Measurements from ENCODE around the gene LSAMP.

The LSAMP gene

GRCh38 chr3:116018646-116019045, 426.6 kb downstream of the LSAMP start:
- DNase-seq (ENCODE audit: low read depth), result no peak

DNA sequence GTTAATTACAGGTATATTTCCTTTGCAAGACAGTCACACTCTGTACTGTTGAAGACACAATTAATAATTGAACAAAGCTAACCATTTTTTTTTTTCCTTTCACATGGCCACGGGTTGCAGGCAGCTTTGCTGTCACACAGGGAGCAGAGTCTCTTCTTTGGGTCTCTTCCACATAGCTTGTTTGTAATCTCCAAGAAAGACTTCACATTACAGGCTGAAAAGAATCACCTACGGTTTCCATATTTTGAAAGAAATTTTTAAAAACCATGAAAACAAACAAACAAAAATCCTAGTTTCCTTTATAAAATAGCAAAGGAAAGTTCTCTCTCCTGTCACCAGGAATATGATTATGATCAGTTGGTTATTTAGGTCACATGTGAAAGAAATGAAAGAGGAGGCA, 429.4 kb downstream of the LSAMP start:
- no peak for DNase-seq (ENCODE audit: low read depth)

DNA sequence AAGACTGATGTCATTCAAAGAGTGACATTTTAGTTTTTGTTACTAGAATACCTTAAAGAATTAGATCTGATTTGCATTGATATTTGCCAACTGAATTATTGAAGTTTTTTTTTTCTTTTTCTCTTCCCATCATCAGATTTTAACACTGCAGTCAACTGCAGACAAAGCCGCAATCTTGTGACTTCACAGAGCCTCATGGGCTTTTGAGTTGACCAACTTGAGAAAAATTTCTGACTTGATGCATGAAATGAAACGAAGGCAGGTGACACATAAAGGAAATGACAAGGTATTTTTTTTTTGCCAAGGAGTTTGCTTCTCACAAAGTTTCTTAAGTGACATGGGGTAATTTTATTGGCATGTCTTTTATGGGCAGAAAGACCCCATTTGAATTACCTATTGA, 438.3 kb downstream of the LSAMP start:
- no peak for DNase-seq (ENCODE audit: low read depth)

GRCh38 chr3:116005404-116005803, 439.9 kb downstream of the LSAMP start:
- DNase-seq (ENCODE audit: low read depth), result no peak

DNA sequence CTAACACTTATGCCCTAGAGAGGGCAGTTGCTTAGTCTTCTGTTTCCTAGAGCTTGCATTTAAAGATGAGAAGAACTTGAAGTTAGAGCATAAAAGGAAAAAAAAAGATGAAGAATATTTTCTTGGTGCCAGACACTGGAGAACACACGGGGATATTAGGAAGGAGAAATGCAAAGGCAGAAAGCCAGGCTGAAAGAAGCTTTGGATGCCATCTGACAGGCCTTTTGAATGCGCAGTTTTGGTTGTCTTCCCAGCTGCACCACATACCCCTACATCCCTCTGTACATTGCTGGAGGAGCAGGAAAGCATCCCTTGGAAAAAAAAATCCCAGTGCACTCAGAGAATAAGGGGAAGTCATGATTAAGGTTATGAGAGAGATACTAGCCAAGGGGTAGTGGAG, 443.1 kb downstream of the LSAMP start:
- DNase-seq (ENCODE audit: low read depth), result no peak

DNA sequence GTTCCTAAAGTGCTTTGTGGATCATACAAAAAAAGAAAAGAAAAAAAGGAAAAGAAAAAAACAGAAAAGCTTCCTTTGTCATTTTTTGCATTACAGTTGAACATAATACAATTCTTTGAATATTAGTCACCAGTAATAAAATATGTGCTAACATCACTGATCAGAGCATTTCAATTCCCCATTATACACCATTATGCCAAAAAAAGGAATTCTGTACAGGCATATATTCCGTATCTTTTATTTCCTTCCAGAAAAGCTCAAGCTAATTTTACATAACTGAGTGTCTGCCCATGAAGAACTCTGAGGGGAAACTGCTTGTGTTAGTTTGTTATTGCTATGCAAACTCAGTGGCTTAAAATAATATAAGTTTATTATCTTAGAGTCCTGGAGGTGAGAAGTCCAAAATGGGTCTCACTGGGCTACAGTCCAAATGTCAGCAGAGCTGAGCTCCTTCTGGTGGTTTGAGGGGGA, 444.1 kb downstream of the LSAMP start:
- no peak for DNase-seq (ENCODE audit: low read depth)

GRCh38 chr3:116000311-116000710, 445.0 kb downstream of the LSAMP start:
- peak; percentile 77 for DNase-seq (ENCODE audit: low read depth)

GRCh38 chr3:115999613-116000012, 445.7 kb downstream of the LSAMP start:
- no peak for DNase-seq (ENCODE audit: low read depth)

DNA sequence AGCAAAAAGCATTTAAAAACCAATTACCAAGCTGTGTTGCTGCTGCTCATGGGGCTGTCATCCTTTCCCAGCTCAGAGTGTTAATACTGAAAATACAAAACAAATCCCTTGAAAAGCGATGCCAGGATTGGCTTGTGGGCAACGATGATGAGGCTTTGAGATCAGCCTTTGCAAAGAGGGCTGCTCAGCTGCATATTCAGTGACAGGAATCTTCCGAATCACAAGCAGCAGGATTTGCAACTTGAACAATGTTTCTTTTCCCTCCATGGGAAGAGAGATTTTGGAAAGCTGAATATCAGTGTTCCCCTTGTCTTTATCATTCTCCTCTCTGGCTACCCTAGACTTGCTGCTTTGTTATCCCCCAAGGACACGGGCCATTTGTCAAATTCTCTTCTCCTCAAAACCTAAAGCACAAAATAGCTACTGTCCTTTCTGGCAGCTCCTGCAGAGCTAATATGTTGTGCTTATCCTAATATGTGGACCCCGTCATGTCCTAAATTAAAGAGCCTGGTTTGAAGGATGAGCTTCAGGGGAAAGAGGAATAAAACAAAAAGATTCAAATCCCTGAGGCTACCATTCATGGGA, 446.2 kb downstream of the LSAMP start:
- no peak for DNase-seq (ENCODE audit: low read depth)

DNA sequence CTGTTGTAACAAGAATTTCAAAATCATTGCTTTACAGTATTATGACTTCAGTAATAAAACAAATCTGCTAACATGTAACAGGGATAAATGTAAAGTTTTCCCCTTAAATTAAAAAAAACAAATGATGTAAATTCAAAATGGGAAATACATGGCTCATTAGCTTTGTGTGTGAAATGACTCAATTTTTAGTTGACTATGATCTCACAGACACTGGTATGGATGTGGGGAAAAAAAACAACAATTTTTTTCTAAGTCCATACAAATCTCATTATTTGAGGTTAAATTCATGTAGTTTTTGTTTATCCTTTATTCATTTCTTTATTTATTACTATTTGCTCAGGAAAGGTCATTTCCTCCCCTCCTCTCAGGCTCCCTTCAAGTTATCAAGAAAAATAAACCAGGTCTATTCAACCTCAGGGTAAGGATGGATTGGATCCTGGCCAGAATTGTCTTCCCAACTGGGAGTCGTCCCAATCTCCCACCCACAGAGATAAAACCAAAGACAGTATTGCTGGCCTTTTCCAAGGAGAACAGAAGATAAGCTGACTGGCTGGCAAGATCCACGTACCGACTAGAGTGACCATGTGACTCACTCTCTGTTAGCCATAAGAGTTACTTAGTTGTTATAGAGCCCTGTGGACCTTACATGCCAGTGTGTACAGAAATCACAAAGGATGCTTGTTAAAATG, 448.7 kb downstream of the LSAMP start:
- no peak for DNase-seq (ENCODE audit: low read depth)

- no peak for DNase-seq (ENCODE audit: low read depth)
Observed at GRCh38 chr3:115990669-115991068, 454.6 kb downstream of the LSAMP start.

DNA sequence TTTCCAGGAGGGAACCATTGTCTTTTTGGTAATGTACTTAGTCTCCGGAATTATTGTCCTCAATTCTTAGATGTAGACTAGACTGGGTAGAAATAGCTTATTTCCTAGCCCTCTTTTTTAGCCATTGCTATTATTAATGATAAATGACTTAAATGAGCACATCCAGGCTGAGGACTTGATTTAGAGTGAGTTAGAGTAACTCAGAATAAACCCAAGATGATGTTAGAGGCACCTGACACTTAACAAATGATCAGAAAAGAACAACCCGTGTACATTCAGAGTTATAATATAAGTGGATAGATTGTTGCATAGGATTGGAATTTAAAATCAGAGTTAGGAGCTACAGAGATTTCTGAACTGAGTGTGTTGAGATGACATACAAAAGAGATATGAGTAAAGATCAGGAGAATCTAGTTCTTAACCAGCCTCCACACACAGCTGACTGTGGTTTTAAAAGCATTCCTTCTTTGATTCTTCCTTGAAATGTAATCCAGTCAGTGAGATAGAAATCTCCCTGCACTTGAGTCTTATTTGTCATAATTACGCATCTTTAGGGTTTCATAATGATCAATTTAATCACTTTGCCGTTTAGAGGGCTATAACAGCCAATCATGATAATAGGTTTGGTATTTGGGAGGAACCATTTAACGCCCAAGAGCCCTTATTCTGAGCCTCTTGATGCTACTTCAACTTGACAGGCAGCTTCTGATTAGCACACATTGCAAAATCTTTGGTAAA, 455.4 kb downstream of the LSAMP start:
- DNase-seq (ENCODE audit: low read depth), result no peak

DNA sequence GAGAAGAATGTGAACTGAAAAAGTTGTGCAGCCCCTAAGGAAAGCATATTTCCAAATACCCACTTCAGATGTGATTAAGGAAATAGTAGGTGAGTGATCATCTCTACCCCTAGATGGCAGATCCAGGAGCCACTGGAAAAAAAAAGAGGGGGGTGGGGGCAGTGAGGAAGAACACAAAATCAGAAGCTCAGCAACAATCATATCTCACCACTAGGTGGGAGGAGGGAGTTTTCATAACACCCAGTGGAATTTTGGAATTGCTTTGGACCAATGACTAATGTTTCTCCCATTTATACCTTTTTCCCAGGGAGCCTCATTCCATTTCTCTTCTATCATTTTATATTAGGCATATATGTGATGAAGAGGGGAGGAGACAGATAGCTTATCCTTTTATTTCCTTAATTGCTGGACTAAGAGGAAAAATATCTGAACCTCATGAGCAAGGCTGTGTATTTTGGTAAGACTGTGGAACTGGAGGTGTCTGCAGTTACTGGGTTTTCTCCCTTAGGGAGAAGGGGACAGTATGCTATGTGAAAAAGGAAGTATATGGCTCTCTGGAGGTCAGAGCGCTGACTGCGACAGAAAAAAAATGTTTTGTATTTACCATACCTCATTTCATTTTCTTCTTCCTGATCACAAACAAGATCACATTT, 458.6 kb downstream of the LSAMP start:
- peak; percentile 52 for DNase-seq (ENCODE audit: low read depth)

- no peak for DNase-seq (ENCODE audit: low read depth)
Observed at GRCh38 chr3:115982629-115983028, 462.7 kb downstream of the LSAMP start.

GRCh38 chr3:115982108-115982507, 463.2 kb downstream of the LSAMP start:
- no peak for DNase-seq (ENCODE audit: low read depth)

GRCh38 chr3:115980709-115981108, 464.6 kb downstream of the LSAMP start:
- DNase-seq (ENCODE audit: low read depth), result no peak

GRCh38 chr3:115977866-115978265, 467.4 kb downstream of the LSAMP start:
- no peak for DNase-seq (ENCODE audit: low read depth)

DNA sequence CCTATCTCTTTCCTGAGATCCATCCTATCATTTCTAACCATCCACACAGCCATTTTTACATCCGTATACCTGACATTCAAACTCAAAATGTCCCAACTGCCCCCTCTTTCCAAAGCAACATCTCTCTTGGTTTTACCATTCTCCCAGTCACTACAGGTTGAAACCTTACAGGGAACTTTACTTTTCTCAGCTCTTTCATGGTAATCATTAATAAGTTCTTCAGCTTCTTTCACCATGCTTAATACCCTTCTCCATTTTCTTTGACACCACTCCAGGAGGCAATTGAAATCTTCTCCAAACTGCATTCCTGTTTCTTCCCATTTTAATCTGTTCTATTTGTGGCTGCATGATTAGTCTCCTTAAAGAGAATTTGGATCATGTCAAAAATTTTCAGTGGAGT, 469.5 kb downstream of the LSAMP start:
- no peak for DNase-seq (ENCODE audit: low read depth)

DNA sequence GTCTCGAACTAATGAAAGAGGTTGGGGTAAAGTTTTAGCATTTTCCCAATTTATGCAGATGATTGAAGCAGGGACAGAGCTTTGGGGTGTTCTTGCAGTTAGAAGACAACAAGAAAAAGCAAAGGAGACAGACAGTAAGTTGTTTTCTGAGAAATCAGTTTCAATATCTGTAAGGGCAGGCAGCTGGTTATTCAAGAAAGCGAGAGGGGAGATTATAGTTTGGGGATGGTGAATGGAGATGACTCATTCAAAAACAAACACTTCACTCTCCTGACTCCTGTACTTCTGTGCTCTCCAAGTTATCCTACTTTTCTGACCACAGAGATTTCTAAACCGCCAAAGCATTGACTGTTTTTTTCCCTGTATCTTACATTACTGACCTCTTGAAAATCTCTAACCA, 469.9 kb downstream of the LSAMP start:
- DNase-seq (ENCODE audit: low read depth), result no peak

DNA sequence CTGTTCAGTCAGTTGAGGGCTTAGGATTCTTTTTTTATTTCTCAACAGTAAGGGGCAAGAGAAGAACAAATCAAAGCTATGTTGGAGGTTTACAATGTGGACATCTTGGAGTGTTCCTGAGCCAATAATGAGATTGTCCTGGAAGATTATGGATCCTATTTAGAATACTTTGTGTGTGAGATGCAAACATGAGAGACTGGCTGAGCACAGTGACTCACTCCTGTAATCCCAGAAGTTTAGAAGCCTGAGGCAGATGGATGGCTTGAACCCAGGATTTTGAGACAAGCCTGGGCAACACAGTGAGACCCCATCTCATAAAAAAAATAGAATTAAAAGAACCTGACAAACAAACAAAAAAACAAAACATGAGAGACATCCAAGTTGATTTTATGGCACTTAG, 470.3 kb downstream of the LSAMP start:
- DNase-seq (ENCODE audit: low read depth), result no peak

DNA sequence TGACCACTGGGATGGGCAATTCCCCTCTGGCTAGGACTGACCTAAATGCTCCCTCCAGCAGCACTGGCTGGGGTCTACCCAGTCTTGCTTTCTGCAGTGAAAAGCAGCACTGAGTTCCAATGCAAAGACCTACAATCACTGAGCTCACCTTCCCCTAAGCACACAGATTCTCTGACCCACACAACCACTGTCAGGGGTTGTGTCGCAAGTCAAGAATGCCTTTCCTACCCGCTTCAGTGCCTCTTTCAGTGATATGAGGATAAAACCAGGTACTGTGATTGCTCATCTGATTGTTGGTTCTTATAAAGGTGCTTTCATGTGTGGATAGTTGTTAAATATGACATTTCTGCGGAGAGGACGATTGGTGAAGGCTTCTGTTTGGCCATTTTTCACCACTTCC, 476.4 kb downstream of the LSAMP start:
- DNase-seq (ENCODE audit: low read depth), result no peak

GRCh38 chr3:115961380-115961779, 483.9 kb downstream of the LSAMP start:
- DNase-seq (ENCODE audit: low read depth), result no peak

DNA sequence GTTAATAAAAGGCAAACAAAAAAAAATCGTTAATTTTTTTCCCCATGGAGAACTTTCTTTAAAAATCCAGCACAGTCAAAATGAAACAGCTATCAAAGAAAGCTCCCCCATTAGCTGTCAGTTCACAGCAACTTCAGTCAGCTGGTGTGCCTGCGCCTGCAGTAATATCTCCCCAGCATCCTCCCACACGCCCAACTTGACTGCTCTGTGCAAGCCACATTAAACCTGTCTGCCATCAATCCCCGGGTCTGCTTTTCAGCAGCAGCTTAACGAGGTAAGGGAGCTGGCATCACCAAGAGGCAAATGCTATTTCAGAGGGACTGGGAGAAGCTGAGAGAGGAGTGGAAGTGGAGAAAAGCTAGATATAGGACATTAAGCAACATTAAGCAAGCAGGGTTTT, 484.5 kb downstream of the LSAMP start:
- no peak for DNase-seq (ENCODE audit: low read depth)
